A673 (cell line): Measurements from ENCODE around the gene TTLL10.

Experiments used
- CTCF ChIP-seq: fragments of 300-800, 200-600 bp; sonication (generic); conservative IDR thresholded peaks from 2 replicates; pipeline ENCODE4 v1.5.1; 2017; ENCODE audit warnings: low read depth, mild to moderate bottlenecking, antibody characterized with exemption, low read length, moderate library complexity, mixed read lengths
- EZH2 ChIP-seq: fragments of 200-600 bp; sonication (generic); IDR thresholded peaks from 2 replicates; pipeline ENCODE4 v1.6.1; 2017; ENCODE audit warnings: borderline replicate concordance, low read depth, mild to moderate bottlenecking, mixed read lengths, antibody characterized with exemption, low read length; ENCODE audit not compliant: poor library complexity, severe bottlenecking

- no peak for TF ChIP-seq EZH2
- no peak for TF ChIP-seq CTCF
Observed at GRCh38 chr1:1143636-1144035, 30.0 kb upstream of the TTLL10 start.
